Activated naive CD8-positive, alpha-beta T cell (primary cell): ENCODE results near the gene TRAF3.

Source experiments
- H3K27ac Mint-ChIP-seq: one replicate; pipeline ENCODE4 v1.8.0; 2021; ENCODE audit warnings: mixed read lengths
- H3K27me3 Mint-ChIP-seq: one replicate; pipeline ENCODE4 v1.8.0; 2021; ENCODE audit warnings: mixed read lengths
- H3K36me3 Mint-ChIP-seq: one replicate; pipeline ENCODE4 v1.8.0; 2021; ENCODE audit warnings: mixed read lengths
- H3K4me1 Mint-ChIP-seq: one replicate; pipeline ENCODE4 v1.8.0; 2021; ENCODE audit warnings: low read depth, mixed read lengths
- H3K4me3 Mint-ChIP-seq: one replicate; pipeline ENCODE4 v1.8.0; 2021; ENCODE audit warnings: mild to moderate bottlenecking, mixed read lengths
- H3K9me3 Mint-ChIP-seq: one replicate; pipeline ENCODE4 v1.8.0; 2021; ENCODE audit warnings: low read depth, mixed read lengths

TRAF3 gene

DNA sequence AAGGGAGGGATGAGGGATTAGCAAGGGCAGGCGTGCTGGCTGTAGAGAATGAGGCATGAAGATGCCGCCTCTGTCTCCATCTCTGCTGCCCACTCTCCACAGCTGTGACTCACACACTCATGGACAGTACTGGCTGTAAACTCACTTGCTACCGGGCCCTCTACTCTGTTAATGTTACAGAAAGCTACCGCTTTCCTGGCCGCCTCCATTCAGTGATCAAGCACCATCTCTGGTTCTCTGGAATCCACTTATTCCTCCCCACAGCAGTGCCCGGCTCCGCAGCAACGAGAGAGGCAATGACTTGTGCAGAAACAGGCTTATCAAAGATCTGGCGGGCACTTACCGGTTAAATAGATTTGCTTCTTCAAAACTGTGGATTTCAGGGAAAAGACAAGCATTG is 180.0 kb downstream of the TRAF3 start:
- H3K4me3 Mint-ChIP-seq = no peak overlapping the region
- H3K27me3 Mint-ChIP-seq = no peaks in the 10 kb centered on the region
- peaks cover 9% of the 10 kb centered on the region for H3K36me3 Mint-ChIP-seq
- no peak overlapping the region for H3K27ac Mint-ChIP-seq
- no peaks in the 10 kb centered on the region for H3K4me1 Mint-ChIP-seq
- H3K9me3 Mint-ChIP-seq = no peaks in the 10 kb centered on the region

DNA sequence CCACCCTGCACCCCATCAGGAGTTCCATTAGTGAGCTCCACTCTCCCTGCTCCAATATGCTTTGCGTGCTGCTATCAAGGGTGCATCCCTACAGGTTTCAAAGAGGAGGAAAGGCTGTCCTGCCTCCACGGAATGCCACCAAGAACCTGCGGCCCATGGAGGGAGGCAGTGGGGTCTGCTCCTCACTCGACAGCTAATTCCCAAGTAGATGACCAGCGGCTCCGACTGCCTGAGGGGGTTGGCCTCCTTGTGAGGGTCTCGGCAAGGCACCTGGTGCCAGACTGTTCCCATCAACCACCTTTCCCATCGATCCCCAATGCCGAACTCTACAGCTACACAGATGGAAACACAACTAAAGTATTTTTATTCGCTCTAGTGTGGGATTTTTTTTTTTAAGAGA is 181.2 kb downstream of the TRAF3 start:
- Mint-ChIP-seq H3K27me3 (no peaks in the 10 kb centered on the region), H3K4me3 (no peak overlapping the region), H3K9me3 (no peaks in the 10 kb centered on the region)

More for the DNA sequence above, 181.2 kb downstream of the TRAF3 start:
- no peaks in the 10 kb centered on the region for H3K4me1 Mint-ChIP-seq
- H3K27ac Mint-ChIP-seq = no peak overlapping the region
- peaks cover 9% of the 10 kb centered on the region for H3K36me3 Mint-ChIP-seq
